MM.1S (cell line): ENCODE measurements around the gene SPINK9.

Experiments
- CTCF ChIP-seq: fragments of 300-600 bp; sonication (generic); IDR thresholded peaks from 2 replicates; pipeline ENCODE4 v1.5.1; 2016; ENCODE audit warnings: antibody characterized with exemption, low read length, mixed read lengths
- EZH2 ChIP-seq: fragments of 300-600 bp; sonication (generic); optimal IDR thresholded peaks from 2 replicates; pipeline ENCODE3; 2017; ENCODE audit warnings: low read depth, mild to moderate bottlenecking, antibody characterized with exemption, low read length, mixed read lengths

GRCh38 chr5:148372893-148373292, 37.5 kb downstream of the SPINK9 start:
- TF ChIP-seq CTCF, result no peak
- TF ChIP-seq EZH2, result no peak
